ENCODE results near the gene SLC12A5. TPM values are rescaled to one million over a fixed set of nuclear protein-coding genes. Genes with fewer than 3 reads are reported as not detected.

SLC12A5 gene
- total and polyA plus RNA-seq, 9 of the 15 experiments (the other 6 are each of a cell fraction or from before 2014, with no cell fraction given), result 0.36 to 7.5 (median 2.1) TPM

DNA sequence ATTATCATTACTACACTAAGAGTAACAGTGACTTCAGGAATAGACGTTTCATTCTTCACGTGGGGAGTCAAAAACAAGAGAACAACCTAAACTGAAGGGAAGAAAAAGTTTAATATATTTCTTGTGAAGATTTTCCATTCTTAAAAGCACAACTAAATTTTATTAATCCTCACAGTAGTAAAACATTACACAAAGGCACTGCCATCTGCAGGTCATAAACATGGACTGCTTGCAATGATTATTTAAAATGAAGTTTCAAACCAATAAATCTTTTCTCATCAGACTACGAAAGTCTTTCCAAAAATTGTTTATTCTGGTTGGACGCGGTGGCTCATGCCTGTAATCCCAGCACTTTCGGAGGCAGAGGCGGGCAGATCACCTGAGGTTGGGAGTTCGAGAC, 58.1 kb downstream of the SLC12A5 start:
- no peak for FAIRE-seq
- H3K27me3 ChIP-seq (ENCODE audit: control insufficient read depth in 2 of 2, insufficient read depth in 2 of 2, low read length in 2 of 2), result no peaks in the 10 kb centered on the region
- 66% methylated on average over 8 of the region's 8 CpGs for WGBS (ENCODE audit: insufficient coverage, low coverage, missing lambda C conversion rate)
- no peak overlapping the region for H3K9ac ChIP-seq (ENCODE audit: insufficient read depth in 1 of 2, low read depth in 2 of 2, low read length in 2 of 2)
- H2AFZ ChIP-seq (ENCODE audit: low read depth, low read length), result no peak overlapping the region
- no peak overlapping the region for H3K27ac ChIP-seq (ENCODE audit: extremely low read depth, low read depth, low read length)
- TF ChIP-seq MED1 (CRISPR knock-in tag; IDR thresholded peaks at IDR 0.05; ENCODE audit: borderline replicate concordance), result no peak
- TF ChIP-seq MEIS2 (IDR thresholded peaks at IDR 0.05; ENCODE audit: partially characterized antibody), result peak; percentile 18
- peak in 1 of 2 experiments; percentile 25; a peak in 2 of 4 replicates for TF ChIP-seq RAD21 (CRISPR knock-in tag; conservative IDR thresholded peaks at IDR 0.05 in 1 of 2, IDR thresholded peaks at IDR 0.05 in 1 of 2)
- TF ChIP-seq SIX5 (IDR thresholded peaks at IDR 0.05; ENCODE audit: borderline replicate concordance in 1 of 2, insufficient read depth in 1 of 2, low read depth in 1 of 2, low read length in 2 of 2), result no peak
- TF ChIP-seq, protein P1, sequence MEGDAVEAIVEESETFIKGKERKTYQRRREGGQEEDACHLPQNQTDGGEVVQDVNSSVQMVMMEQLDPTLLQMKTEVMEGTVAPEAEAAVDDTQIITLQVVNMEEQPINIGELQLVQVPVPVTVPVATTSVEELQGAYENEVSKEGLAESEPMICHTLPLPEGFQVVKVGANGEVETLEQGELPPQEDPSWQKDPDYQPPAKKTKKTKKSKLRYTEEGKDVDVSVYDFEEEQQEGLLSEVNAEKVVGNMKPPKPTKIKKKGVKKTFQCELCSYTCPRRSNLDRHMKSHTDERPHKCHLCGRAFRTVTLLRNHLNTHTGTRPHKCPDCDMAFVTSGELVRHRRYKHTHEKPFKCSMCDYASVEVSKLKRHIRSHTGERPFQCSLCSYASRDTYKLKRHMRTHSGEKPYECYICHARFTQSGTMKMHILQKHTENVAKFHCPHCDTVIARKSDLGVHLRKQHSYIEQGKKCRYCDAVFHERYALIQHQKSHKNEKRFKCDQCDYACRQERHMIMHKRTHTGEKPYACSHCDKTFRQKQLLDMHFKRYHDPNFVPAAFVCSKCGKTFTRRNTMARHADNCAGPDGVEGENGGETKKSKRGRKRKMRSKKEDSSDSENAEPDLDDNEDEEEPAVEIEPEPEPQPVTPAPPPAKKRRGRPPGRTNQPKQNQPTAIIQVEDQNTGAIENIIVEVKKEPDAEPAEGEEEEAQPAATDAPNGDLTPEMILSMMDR (IDR thresholded peaks at IDR 0.05 in 2 of 3, conservative IDR thresholded peaks at IDR 0.05 in 1 of 3; ENCODE audit: insufficient read depth in 2 of 3, low read depth in 1 of 3, low read length in 3 of 3), result peak in 2 of 3 experiments; percentile 28 to 48; a peak in 3 of 6 replicates
- no TSS peak for BruUV-seq (replicated peaks)
- no peaks in the 10 kb centered on the region for H3K9me3 ChIP-seq (replicated peaks; ENCODE audit: control insufficient read depth, insufficient read depth, low read depth, low read length)
- H3K4me3 ChIP-seq, result no peak overlapping the region
- DNase-seq (ENCODE audit: extremely low read depth in 1 of 4, low spot score in 3 of 4), result no peak
- H3K79me2 ChIP-seq (ENCODE audit: control insufficient read depth, insufficient read depth, low read length), result peaks cover 75% of the 10 kb centered on the region
- ChIA-PET POLR2A (interaction anchor here (1.8 kb wide), 1 partner anchor 21 kb away, joined by 6 read pairs; no protein-coding TSS in a partner anchor), CTCF (ENCODE audit: low intra/inter-chr PET ratio) (interaction anchor here (1.2 to 3.8 kb wide), 3 partner anchors 64 to 100 kb away, joined by 4 to 18 read pairs (median 5); no protein-coding TSS in a partner anchor)
- H4K20me1 ChIP-seq (replicated peaks; ENCODE audit: control insufficient read depth, insufficient read depth, low read length), result peaks cover 30% of the 10 kb centered on the region
- intact Hi-C loops (cut with micrococcal nuclease) (loop anchor here (2.0 to 5.0 kb wide), 2 partner anchors 64 to 115 kb away; partner anchors contain the start of gene ZNF335), in situ Hi-C loops (cut with MboI) (no loop called here)
- ATAC-seq, result no peak
- no peaks in the 10 kb centered on the region for H3K9me1 ChIP-seq (ENCODE audit: control insufficient read depth, insufficient read depth, low read length)
- no peak overlapping the region for H3K4me2 ChIP-seq (ENCODE audit: insufficient read depth, low read length)
- peaks cover 2% of the 10 kb centered on the region; the same call in 1 of the 3 replicates for H3K36me3 ChIP-seq (ENCODE audit: control insufficient read depth, insufficient read depth, low read length)
- peaks cover 12 to 30% of the 10 kb centered on the region in 2 experiments for H3K4me1 ChIP-seq (replicated peaks in 1 of 2; ENCODE audit: control insufficient read depth in 2 of 2, insufficient read depth in 2 of 2, low read length in 2 of 2)

Data from K562 (cell line).